SH-SY5Y (cell line): ENCODE data around the gene HOXB3.

Experiments used
- GATA2 ChIP-seq: IDR thresholded peaks from 2 replicates; pipeline ENCODE4 v1.6.1; 2011; ENCODE audit warnings: mild to moderate bottlenecking, low read depth, low read length
- GATA3 ChIP-seq: IDR thresholded peaks from 2 replicates; pipeline ENCODE4 v1.6.1; 2011; ENCODE audit warnings: low read depth, mild to moderate bottlenecking, low read length, moderate library complexity

DNA sequence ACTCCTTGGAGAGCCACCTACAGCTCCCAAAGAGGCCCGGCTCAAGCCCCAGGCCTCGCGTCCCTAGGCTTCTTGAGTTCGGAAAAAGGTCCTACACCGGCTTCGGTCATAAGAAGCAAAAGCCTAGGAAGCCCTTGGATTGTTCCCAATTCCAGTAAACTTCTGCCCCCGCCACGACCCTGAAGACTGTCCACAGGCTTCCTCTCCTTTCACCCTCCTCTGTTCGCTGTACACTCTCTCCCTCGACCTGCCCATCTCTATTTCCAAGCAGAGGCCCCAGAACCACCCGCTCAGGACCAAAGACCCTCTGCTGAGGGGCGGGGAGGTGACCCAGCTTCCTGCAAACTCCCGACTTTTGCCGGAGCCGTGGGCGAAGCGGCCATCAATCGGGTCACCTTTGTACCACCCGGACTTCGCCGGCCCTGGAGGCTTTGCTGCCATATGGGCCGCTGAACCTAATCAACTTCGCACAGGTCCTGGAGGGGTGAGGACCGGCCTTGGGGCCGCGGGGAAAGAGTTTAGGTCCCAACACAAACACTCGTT lies 47.9 kb downstream of the HOXB3 start:
- TF ChIP-seq GATA3 (no peak), GATA2 (no peak)
